Smooth muscle cell (in vitro differentiated cells): ENCODE measurements around the gene SIN3A. TPM values are rescaled to one million over a fixed set of nuclear protein-coding genes. Genes with fewer than 3 reads are reported as not detected.
"Not testable (repeated sequence)": the region's sequence is repeated elsewhere in the genome, so short reads cannot be mapped to it uniquely, and the experiment has no call there.

Experiments
- DNase-seq: peaks from one replicate; lab custom pipeline; 2025; ENCODE audit not compliant: unreplicated experiment; lab: John Stamatoyannopoulos, UW
- H2AFZ ChIP-seq: fragments of 200-600 bp; sonication (generic); 2 replicates; pipeline ENCODE4 v1.6.0; 2016; ENCODE audit warnings: antibody characterized with exemption, low read depth, mild to moderate bottlenecking
- H3F3A ChIP-seq: fragments of 200-600 bp; sonication (generic); 2 replicates; pipeline ENCODE4 v1.6.0; 2017; ENCODE audit warnings: antibody characterized with exemption, low read depth
- H3K27ac ChIP-seq: fragments of 200-600 bp; sonication (generic); 2 replicates; pipeline ENCODE4 v1.5.1; 2016; ENCODE audit warnings: low read depth, mild to moderate bottlenecking
- H3K27me3 ChIP-seq: fragments of 200-600 bp; sonication (generic); 2 replicates; pipeline ENCODE4 v1.6.1; 2016; ENCODE audit warnings: low read depth, mild to moderate bottlenecking
- H3K36me3 ChIP-seq: fragments of 200-600 bp; sonication (generic); 2 replicates; pipeline ENCODE4 v1.5.1; 2016; ENCODE audit warnings: low read depth
- H3K4me1 ChIP-seq: fragments of 200-600 bp; sonication (generic); 2 replicates; pipeline ENCODE4 v1.5.1; 2016; ENCODE audit warnings: low read depth
- H3K4me2 ChIP-seq: fragments of 200-600 bp; sonication (generic); 2 replicates; pipeline ENCODE4 v1.6.0; 2016; ENCODE audit warnings: mild to moderate bottlenecking
- H3K4me3 ChIP-seq: fragments of 200-600 bp; sonication (generic); 2 replicates; pipeline ENCODE4 v1.5.1; 2016; ENCODE audit warnings: mild to moderate bottlenecking
- H3K79me2 ChIP-seq: fragments of 200-600 bp; sonication (generic); 2 replicates; pipeline ENCODE4 v1.6.0; 2016; ENCODE audit warnings: low read depth, mild to moderate bottlenecking
- H3K9ac ChIP-seq: fragments of 200-600 bp; sonication (generic); 2 replicates; pipeline ENCODE4 v1.6.0; 2016; ENCODE audit warnings: low read depth
- H3K9me3 ChIP-seq: fragments of 200-600 bp; sonication (generic); replicated peaks from 2 replicates; pipeline ENCODE4 v1.5.1; 2016; ENCODE audit warnings: low read depth
- H4K20me1 ChIP-seq: fragments of 200-600 bp; sonication (generic); 2 replicates; pipeline ENCODE4 v1.6.0; 2016; ENCODE audit warnings: low read depth
- WGBS: methylation state at CpG from one replicate; pipeline ENCODE4 v1.1.7; 2016; ENCODE audit warnings: low lambda C conversion rate; 5-methylcytosine and 5-hydroxymethylcytosine counted together
- polyA plus RNA-seq: library from polyadenylated mRNA; unstranded; fragments of >200 nt; fragmentation: Nextera tagmentation; extraction: Ambion mirVana; gene quantifications from 2 replicates; pipeline ENCODE4 v1.2.1, GENCODE V29; 2016
- total RNA-seq: library from RNA; depleted of rRNA; stranded (reverse); fragments of >200 nt; gene quantifications from 2 replicates; pipeline ENCODE4 v1.2.3, GENCODE V29; 2014
- TF ChIP-seq, protein P1 (sequence below): fragments of 200-600 bp; sonication (generic); IDR thresholded peaks from 2 replicates; pipeline ENCODE4 v1.5.1; 2017; ENCODE audit warnings: borderline replicate concordance, mild to moderate bottlenecking, antibody characterized with exemption; ENCODE audit not compliant: insufficient read depth, poor library complexity, severe bottlenecking

SIN3A gene
- total RNA-seq (25.5 and 40.7 TPM in 2 replicates), polyA plus RNA-seq (12.0 and 12.2 TPM in 2 replicates)

DNA sequence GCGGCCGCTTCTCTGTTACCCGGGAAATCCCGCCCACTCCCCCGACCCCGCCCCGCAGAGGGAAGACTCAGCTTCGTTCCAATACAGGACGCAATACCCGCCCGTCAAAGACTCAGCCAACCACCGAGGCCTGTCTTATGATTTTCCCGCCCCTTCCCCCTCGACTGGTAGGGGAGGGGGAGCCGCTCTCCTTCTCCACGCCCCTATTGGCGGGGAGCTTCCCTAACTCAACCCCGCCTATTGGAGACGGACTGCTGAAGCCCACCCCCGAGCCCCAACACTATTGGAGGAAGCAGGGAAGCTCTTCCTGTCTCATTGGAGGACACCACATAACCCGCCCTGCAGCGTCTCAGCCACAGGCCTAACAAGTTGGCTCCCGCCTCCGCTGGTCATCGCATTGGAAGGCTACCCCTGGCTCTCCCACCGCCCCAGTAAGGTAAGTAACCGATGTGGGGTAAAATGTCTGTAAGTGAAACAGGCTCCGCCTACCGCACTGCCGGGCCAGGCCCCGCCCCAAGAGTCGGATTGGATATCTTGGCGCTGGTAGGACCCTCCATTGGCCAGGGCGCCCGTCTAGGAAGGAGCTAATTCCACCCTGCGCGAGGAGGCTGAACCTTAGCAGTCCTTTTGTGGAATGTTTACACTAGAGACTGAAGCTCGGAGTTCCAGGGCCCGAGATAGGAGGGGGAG, at the start of gene SIN3A:
Gene SIN3A, minus strand, starts transcription at position 17 of the 690 bp plus-strand sequence. CDS start 21,315 bp downstream, outside the sequence.
- peaks cover 26% of the 10 kb centered on the region for H3F3A ChIP-seq
- TF ChIP-seq, protein P1, sequence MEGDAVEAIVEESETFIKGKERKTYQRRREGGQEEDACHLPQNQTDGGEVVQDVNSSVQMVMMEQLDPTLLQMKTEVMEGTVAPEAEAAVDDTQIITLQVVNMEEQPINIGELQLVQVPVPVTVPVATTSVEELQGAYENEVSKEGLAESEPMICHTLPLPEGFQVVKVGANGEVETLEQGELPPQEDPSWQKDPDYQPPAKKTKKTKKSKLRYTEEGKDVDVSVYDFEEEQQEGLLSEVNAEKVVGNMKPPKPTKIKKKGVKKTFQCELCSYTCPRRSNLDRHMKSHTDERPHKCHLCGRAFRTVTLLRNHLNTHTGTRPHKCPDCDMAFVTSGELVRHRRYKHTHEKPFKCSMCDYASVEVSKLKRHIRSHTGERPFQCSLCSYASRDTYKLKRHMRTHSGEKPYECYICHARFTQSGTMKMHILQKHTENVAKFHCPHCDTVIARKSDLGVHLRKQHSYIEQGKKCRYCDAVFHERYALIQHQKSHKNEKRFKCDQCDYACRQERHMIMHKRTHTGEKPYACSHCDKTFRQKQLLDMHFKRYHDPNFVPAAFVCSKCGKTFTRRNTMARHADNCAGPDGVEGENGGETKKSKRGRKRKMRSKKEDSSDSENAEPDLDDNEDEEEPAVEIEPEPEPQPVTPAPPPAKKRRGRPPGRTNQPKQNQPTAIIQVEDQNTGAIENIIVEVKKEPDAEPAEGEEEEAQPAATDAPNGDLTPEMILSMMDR, result no peak
- no peaks in the 10 kb centered on the region for H3K27me3 ChIP-seq
- no peaks in the 10 kb centered on the region for H3K9me3 ChIP-seq
- no peaks in the 10 kb centered on the region for H3K36me3 ChIP-seq
- under 1% methylated on average over 31 of the region's 39 CpGs for WGBS
- H3K4me1 ChIP-seq, result peaks cover 7% of the 10 kb centered on the region
- peak; percentile 99 for DNase-seq
- H3K9ac ChIP-seq, result peak within 1 kb of the TSS; percentile 94
- H2AFZ ChIP-seq, result no peak within 1 kb of the TSS
- H3K4me3 ChIP-seq, result peak within 1 kb of the TSS; percentile 94
- peak within 1 kb of the TSS; percentile 97 for H3K27ac ChIP-seq
- H4K20me1 ChIP-seq, result peaks cover 50% of the 10 kb centered on the region
- peak within 1 kb of the TSS; percentile 96 for H3K4me2 ChIP-seq
- H3K79me2 ChIP-seq, result peaks cover 32% of the 10 kb centered on the region

DNA sequence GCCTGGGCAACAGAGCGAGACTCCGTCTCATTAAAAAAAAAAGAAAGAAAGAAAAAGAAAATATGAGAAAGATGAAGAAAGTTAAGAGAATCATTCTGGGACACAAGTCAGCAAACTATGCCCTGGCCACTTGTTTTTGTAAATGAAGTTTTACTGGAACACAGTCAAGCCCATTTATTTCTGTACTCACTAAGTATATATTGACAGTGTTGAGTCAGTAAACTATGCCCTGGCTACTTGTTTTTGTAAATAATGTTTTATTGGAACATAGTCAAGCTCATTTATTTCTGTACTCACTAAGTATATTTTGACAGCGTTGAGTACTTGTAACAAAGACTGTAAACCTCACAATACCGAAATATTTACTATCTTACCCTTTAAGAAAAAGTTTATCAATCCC, 42.2 kb upstream of the SIN3A start:
- H3K4me2 ChIP-seq, result no peak overlapping the region
- TF ChIP-seq, protein P1, result no peak

DNA sequence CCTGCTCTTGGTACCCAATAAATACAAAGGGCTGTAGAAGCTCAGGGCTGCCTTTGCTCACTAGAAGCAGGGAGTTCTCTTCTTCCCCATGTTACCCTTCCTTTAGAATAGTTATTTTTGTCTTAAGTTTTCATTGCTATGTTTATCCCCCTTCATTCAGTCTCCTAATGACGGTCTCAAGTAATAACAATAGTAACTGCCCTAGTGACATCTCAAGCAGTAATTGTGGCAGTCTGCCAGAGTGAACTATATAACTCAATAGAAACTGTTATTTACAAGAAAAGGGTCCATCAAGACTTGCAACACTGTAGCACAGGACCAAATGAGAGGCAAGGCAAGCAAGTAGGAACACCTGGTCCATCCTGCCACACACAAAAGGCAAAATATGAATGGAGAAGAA, 32.5 kb upstream of the SIN3A start:
- WGBS, result 94% methylated on average over 1 of the region's 1 CpG
- H3K36me3 ChIP-seq, result peaks cover 7% of the 10 kb centered on the region
- no peaks in the 10 kb centered on the region for H3K4me1 ChIP-seq
- H3K79me2 ChIP-seq, result no peaks in the 10 kb centered on the region
- H3K27me3 ChIP-seq, result no peaks in the 10 kb centered on the region
- no peaks in the 10 kb centered on the region for H3F3A ChIP-seq
- H3K4me3 ChIP-seq, result no peak overlapping the region
- no peak overlapping the region for H3K27ac ChIP-seq
- no peak overlapping the region for H3K9ac ChIP-seq
- H3K4me2 ChIP-seq, result no peak overlapping the region
- DNase-seq, result no peak
- no peak overlapping the region for H2AFZ ChIP-seq
- TF ChIP-seq, protein P1, result no peak
- no peaks in the 10 kb centered on the region for H4K20me1 ChIP-seq
- H3K9me3 ChIP-seq, result no peaks in the 10 kb centered on the region

More for the DNA sequence above, 42.2 kb upstream of the SIN3A start:
- peaks cover 23% of the 10 kb centered on the region for H3K36me3 ChIP-seq
- H4K20me1 ChIP-seq, result no peaks in the 10 kb centered on the region
- no peak overlapping the region for H3K27ac ChIP-seq
- no peaks in the 10 kb centered on the region for H3K4me1 ChIP-seq
- H2AFZ ChIP-seq, result no peak overlapping the region
- no peak overlapping the region for H3K4me3 ChIP-seq
- no peaks in the 10 kb centered on the region for H3F3A ChIP-seq
- no peaks in the 10 kb centered on the region for H3K9me3 ChIP-seq
- no peak overlapping the region for H3K9ac ChIP-seq
- WGBS, result 98% methylated on average over 2 of the region's 4 CpGs
- no peaks in the 10 kb centered on the region for H3K27me3 ChIP-seq
- DNase-seq, result no peak
- H3K79me2 ChIP-seq, result no peaks in the 10 kb centered on the region

DNA sequence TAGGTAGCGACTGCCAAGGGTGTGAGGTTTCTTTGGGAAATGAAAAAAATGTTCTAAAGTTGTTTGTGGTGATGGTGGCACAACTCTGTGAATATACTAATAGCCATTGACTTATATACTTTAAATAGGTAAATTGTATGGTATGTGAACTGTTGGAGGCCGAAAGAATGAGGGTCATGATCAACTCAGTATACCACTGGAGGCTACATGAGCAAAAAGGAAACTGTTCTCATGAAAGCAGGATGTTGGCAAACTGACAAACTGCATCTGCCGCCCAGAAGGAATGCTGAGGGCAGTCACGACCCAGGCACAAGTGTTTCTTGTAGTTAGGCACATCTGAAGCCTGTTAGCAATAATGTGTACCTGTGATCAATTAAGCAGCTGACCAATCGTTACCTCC, 32.1 kb upstream of the SIN3A start:
- H3F3A ChIP-seq, H3K79me2 ChIP-seq: not testable (repeated sequence)
- 99% methylated on average over 5 of the region's 5 CpGs for WGBS

More for the DNA sequence above, 32.1 kb upstream of the SIN3A start:
- H3K4me2 ChIP-seq, H3K9ac ChIP-seq, H3K9me3 ChIP-seq, H3K27ac ChIP-seq, H2AFZ ChIP-seq, H3K36me3 ChIP-seq, H4K20me1 ChIP-seq, H3K27me3 ChIP-seq, H3K4me3 ChIP-seq, H3K4me1 ChIP-seq, DNase-seq: not testable (repeated sequence)
